CD4-positive, alpha-beta T cell treated with Interferon gamma for 1 hour (primary cell): ENCODE results near the gene BRD1.
"Not testable (repeated sequence)": the region's sequence is repeated elsewhere in the genome, so short reads cannot be mapped to it uniquely, and the experiment has no call there.

ENCODE experiments used
- DNase-seq: peaks from one replicate; pipeline ENCODE4 v3.0.0-alpha.2; 2020

The BRD1 gene

GRCh38 chr22:49825944-49826602 is 1.6 kb downstream of the BRD1 start:
- DNase-seq, result peak; percentile 59

GRCh38 chr22:49825436-49825835 is 2.2 kb downstream of the BRD1 start:
- no peak for DNase-seq

- DNase-seq, result no peak
Measured at GRCh38 chr22:49824936-49825335, 2.7 kb downstream of the BRD1 start.

GRCh38 chr22:49824185-49824925 is 3.3 kb downstream of the BRD1 start:
- DNase-seq, result no peak

GRCh38 chr22:49823289-49824045 is 4.2 kb downstream of the BRD1 start:
- no peak for DNase-seq

GRCh38 chr22:49821741-49822140 is 5.9 kb downstream of the BRD1 start:
- not testable (repeated sequence) for DNase-seq

- DNase-seq, result no peak
Measured at GRCh38 chr22:49820984-49821383, 6.7 kb downstream of the BRD1 start.

GRCh38 chr22:49817359-49817758 is 10.3 kb downstream of the BRD1 start:
- DNase-seq, result no peak

- DNase-seq, result no peak
Measured at GRCh38 chr22:49815641-49816091, 12.0 kb downstream of the BRD1 start.

GRCh38 chr22:49814856-49815255 is 12.8 kb downstream of the BRD1 start:
- DNase-seq, result no peak

GRCh38 chr22:49814164-49814686 is 13.4 kb downstream of the BRD1 start:
- DNase-seq, result no peak

- DNase-seq, result no peak
Measured at GRCh38 chr22:49812838-49813237, 14.8 kb downstream of the BRD1 start.

GRCh38 chr22:49811020-49811791 is 16.5 kb downstream of the BRD1 start:
- no peak for DNase-seq

GRCh38 chr22:49810363-49811019 is 17.2 kb downstream of the BRD1 start:
- DNase-seq, result no peak

- peak; percentile 44 for DNase-seq
Measured at GRCh38 chr22:49807780-49808708, 19.6 kb downstream of the BRD1 start.

- no peak for DNase-seq
Measured at GRCh38 chr22:49807129-49807528, 20.5 kb downstream of the BRD1 start.

GRCh38 chr22:49803737-49804375 is 23.8 kb downstream of the BRD1 start:
- no peak for DNase-seq

GRCh38 chr22:49803134-49803533 is 24.5 kb downstream of the BRD1 start:
- no peak for DNase-seq

GRCh38 chr22:49801391-49802060 is 26.1 kb downstream of the BRD1 start:
- DNase-seq, result no peak
